Loucy (cell line): ENCODE data around the gene LMF1.

Experiments
- CTCF ChIP-seq: fragments of 200-600 bp; sonication (generic); conservative IDR thresholded peaks from 2 replicates; pipeline ENCODE4 v1.5.1; 2014; ENCODE audit warnings: mild to moderate bottlenecking, antibody characterized with exemption, low read length
- EZH2phosphoT487 ChIP-seq: fragments of 200-600 bp; IDR thresholded peaks from 2 replicates; pipeline ENCODE4 v1.6.1; 2018; ENCODE audit warnings: antibody characterized with exemption, mild to moderate bottlenecking, moderate library complexity, borderline replicate concordance

GRCh38 chr16:997440-998051 lies 26.8 kb upstream of the LMF1 start:
- no peak for TF ChIP-seq CTCF
- no peak for TF ChIP-seq EZH2phosphoT487
